DMS53 (cell line): ENCODE measurements around the gene EPHA3.

Experiments
- DNase-seq: peaks from one replicate; lab custom pipeline; 2025; lab: John Stamatoyannopoulos, UW

Gene EPHA3

GRCh38 chr3:89145995-89146394, 38.6 kb downstream of the EPHA3 start:
- peak; percentile 46 for DNase-seq

GRCh38 chr3:89154416-89154815, 47.0 kb downstream of the EPHA3 start:
- DNase-seq = no peak

- DNase-seq = no peak
These were observed 48.4 kb downstream of the EPHA3 start for GRCh38 chr3:89155811-89156210.

- no peak for DNase-seq
These were observed 50.2 kb downstream of the EPHA3 start for GRCh38 chr3:89157575-89157974.

- no peak for DNase-seq
These were observed 52.2 kb downstream of the EPHA3 start for GRCh38 chr3:89159605-89160004.

- DNase-seq = no peak
These were observed 57.4 kb downstream of the EPHA3 start for GRCh38 chr3:89164774-89165173.

- DNase-seq = no peak
These were observed 58.3 kb downstream of the EPHA3 start for GRCh38 chr3:89165636-89166263.

GRCh38 chr3:89171687-89172545, 64.5 kb downstream of the EPHA3 start:
- DNase-seq = no peak

- no peak for DNase-seq
These were observed 66.1 kb downstream of the EPHA3 start for GRCh38 chr3:89173546-89173945.

- no peak for DNase-seq
These were observed 72.1 kb downstream of the EPHA3 start for GRCh38 chr3:89179355-89180001.

GRCh38 chr3:89180334-89180733, 72.9 kb downstream of the EPHA3 start:
- DNase-seq = peak; percentile 0

- DNase-seq = no peak
These were observed 74.6 kb downstream of the EPHA3 start for GRCh38 chr3:89182056-89182455.

GRCh38 chr3:89184151-89184995, 77.0 kb downstream of the EPHA3 start:
- DNase-seq = no peak

- DNase-seq = no peak
These were observed 79.0 kb downstream of the EPHA3 start for GRCh38 chr3:89186456-89186855.

- DNase-seq = no peak
These were observed 91.2 kb downstream of the EPHA3 start for GRCh38 chr3:89198591-89198990.

- no peak for DNase-seq
These were observed 105.2 kb downstream of the EPHA3 start for GRCh38 chr3:89212619-89213018.

- DNase-seq = no peak
These were observed 108.8 kb downstream of the EPHA3 start for GRCh38 chr3:89216016-89216739.

GRCh38 chr3:89217148-89217685, 109.8 kb downstream of the EPHA3 start:
- DNase-seq = no peak

GRCh38 chr3:89221924-89222323, 114.5 kb downstream of the EPHA3 start:
- no peak for DNase-seq

GRCh38 chr3:89223188-89223587, 115.8 kb downstream of the EPHA3 start:
- no peak for DNase-seq

- peak; percentile 42 for DNase-seq
These were observed 119.8 kb downstream of the EPHA3 start for GRCh38 chr3:89227218-89227617.
